Bronchus fibroblast of lung (primary cell): ENCODE results near the gene LBP. TPM values are rescaled to one million over a fixed set of nuclear protein-coding genes. Genes with fewer than 3 reads are reported as not detected.

ENCODE experiments used
- total RNA-seq: library from RNA; depleted of rRNA; stranded (reverse); fragments of >200 nt; gene quantifications from 2 replicates; pipeline ENCODE4 v1.2.3, GENCODE V29; 2015

Gene LBP, protein sequence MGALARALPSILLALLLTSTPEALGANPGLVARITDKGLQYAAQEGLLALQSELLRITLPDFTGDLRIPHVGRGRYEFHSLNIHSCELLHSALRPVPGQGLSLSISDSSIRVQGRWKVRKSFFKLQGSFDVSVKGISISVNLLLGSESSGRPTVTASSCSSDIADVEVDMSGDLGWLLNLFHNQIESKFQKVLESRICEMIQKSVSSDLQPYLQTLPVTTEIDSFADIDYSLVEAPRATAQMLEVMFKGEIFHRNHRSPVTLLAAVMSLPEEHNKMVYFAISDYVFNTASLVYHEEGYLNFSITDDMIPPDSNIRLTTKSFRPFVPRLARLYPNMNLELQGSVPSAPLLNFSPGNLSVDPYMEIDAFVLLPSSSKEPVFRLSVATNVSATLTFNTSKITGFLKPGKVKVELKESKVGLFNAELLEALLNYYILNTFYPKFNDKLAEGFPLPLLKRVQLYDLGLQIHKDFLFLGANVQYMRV
- not detected in 2 replicates for total RNA-seq

DNA sequence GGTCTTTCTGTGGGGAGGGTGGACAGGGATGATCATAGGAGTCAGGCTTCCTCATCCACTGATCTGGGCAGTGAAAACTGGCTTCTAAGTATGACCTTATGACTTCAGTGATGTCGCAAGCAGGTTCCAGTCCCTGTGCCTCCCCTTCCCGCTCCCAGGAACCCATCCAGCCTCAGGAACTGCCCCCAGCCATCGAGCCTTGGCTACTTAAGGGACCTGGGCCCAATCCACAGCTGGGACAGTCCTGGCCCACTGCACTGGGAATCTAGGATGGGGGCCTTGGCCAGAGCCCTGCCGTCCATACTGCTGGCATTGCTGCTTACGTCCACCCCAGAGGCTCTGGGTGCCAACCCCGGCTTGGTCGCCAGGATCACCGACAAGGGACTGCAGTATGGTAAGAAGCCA, at the start of gene LBP:
Gene LBP, plus strand, starts transcription at position 236 of the 405 bp plus-strand sequence. Its CDS starts 35 bp downstream, at position 271.

DNA sequence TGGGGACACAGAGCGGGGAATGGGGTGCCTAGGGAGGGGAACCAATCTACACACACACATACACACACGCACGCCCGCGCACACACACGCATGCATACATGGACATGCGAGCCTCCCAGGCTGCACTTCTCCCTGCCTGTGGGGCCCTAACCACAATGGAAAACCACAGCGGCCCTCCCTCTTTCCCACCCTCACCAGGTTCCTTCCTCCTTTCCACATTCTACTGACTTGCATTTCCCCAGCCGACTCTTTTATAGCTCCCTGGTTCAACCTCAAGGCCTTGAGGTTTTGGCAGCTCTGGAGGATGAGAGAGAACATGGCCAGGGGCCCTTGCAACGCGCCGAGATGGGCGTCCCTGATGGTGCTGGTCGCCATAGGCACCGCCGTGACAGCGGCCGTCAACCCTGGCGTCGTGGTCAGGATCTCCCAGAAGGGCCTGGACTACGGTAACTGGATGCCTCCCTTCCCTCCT, 42.3 kb upstream of the LBP start, which contains the start of gene BPI:
Gene BPI, plus strand, starts transcription at position 249 of the 472 bp plus-strand sequence. Its CDS starts 68 bp downstream, at position 317.

Other genes starting within 250 kb of the LBP start
- gene TGM2, start 181.2 kb upstream of the LBP start, total RNA-seq = 37.3 and 38.3 TPM in 2 replicates
- gene KIAA1755, start 85.7 kb upstream of the LBP start, total RNA-seq = 0.89 and 1.5 TPM in 2 replicates
- not detected in 2 replicates for gene BPI, start 42.3 kb upstream of the LBP start, total RNA-seq
- gene SNHG17, start 88.8 kb downstream of the LBP start, total RNA-seq = 12.8 and 15.6 TPM in 2 replicates
- 14.1 and 14.6 TPM in 2 replicates for gene RALGAPB, start 126.4 kb downstream of the LBP start, total RNA-seq
- gene ADIG, start 234.7 kb downstream of the LBP start, total RNA-seq = not detected in 2 replicates